Measurements from ENCODE around the gene RPAP3.

DNA sequence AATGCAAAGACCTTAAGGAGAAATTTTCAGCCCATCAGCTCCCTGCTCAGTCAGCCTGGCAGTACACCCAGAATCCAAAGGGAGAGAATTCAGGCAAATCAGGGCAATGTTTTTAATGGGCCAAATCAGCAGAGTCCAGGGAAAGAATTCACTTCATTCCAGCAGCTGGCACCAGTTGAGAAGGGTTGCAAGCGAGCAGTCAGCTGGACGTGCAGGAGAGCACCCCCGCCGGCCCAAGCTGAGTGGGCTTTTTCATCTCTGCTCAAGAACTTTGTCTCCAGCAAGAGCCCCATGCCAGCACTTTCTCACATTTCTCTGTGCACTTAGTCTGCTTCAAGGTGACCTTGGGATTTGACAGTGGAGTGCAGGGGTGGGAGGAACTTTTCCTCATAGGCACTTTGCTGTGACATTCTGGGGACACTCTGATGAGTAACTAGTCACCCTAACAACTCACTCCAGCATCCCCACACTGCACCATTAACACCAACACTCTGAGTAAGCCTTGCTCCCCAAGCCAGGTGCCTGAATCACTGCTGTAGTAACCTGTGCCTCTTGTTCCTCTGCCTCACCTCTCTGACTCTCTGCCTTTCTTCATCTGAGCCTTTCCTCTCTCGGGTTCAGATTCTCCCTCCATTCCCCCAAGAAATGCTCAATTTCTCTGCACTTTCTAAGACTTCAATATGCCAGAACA lies 17.3 kb upstream of the RPAP3 start:
- TF ChIP-seq, protein P1, sequence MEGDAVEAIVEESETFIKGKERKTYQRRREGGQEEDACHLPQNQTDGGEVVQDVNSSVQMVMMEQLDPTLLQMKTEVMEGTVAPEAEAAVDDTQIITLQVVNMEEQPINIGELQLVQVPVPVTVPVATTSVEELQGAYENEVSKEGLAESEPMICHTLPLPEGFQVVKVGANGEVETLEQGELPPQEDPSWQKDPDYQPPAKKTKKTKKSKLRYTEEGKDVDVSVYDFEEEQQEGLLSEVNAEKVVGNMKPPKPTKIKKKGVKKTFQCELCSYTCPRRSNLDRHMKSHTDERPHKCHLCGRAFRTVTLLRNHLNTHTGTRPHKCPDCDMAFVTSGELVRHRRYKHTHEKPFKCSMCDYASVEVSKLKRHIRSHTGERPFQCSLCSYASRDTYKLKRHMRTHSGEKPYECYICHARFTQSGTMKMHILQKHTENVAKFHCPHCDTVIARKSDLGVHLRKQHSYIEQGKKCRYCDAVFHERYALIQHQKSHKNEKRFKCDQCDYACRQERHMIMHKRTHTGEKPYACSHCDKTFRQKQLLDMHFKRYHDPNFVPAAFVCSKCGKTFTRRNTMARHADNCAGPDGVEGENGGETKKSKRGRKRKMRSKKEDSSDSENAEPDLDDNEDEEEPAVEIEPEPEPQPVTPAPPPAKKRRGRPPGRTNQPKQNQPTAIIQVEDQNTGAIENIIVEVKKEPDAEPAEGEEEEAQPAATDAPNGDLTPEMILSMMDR (IDR thresholded peaks at IDR 0.05): no peak
- TF ChIP-seq POLR2A (IDR thresholded peaks at IDR 0.05) (no peak), EP300 (IDR thresholded peaks at IDR 0.05) (no peak), POLR2AphosphoS5 (IDR thresholded peaks at IDR 0.05) (no peak)

Measured in suprapubic skin (tissue), 4 donors.